Measurements from ENCODE around the gene LITAFD. TPM values are rescaled to one million over a fixed set of nuclear protein-coding genes. Genes with fewer than 3 reads are reported as not detected.

Gene LITAFD
- total and polyA plus RNA-seq, 10 donors: not detected

- Histone ChIP-seq H3K4me3 (no peak overlapping the region), H3K36me3 (peaks cover 0 to 7% (median 4%) of the 10 kb centered on the region in 6 donors), H3K4me1 (peaks cover 25 to 98% (median 58%) of the 10 kb centered on the region in 6 donors), H3K27me3 (replicated peaks in 1 of 7) (no peaks in the 10 kb centered on the region), H3K9me3 (no peaks in the 10 kb centered on the region), H3K27ac (no peak overlapping the region)
- no peak for TF ChIP-seq POLR2A (IDR thresholded peaks at IDR 0.05)
- TF ChIP-seq POLR2AphosphoS5 (IDR thresholded peaks at IDR 0.05): no peak
- TF ChIP-seq CTCF (IDR thresholded peaks at IDR 0.05 in 8 of 11, conservative IDR thresholded peaks at IDR 0.05 in 3 of 11): no peak
- no peak for DNase-seq
- intact Hi-C loops (cut with DNase I; ENCODE audit: low total_unique reads): no loop called here
- 79 to 86% (median 85%) methylated on average over 6 of the region's 6 CpGs for WGBS, 5 donors
These were observed 52.5 kb downstream of the LITAFD start for GRCh38 chr16:8934601-8935000.

Other genes with a start within 250 kb of the LITAFD start
- gene ABAT, start 207.7 kb upstream of the LITAFD start, total RNA-seq: 10 to 100 TPM in 2 of 7 donors, 1 to 10 TPM in 5; 6.2 to 13.5 (median 9.0) TPM
- gene ABAT, start 207.7 kb upstream of the LITAFD start, polyA plus RNA-seq: 1 to 10 TPM; 3.9 to 6.2 (median 5.1) TPM
- gene TMEM186, start 84.7 kb upstream of the LITAFD start, total RNA-seq: 10 to 100 TPM in 1 of 7 donors, 1 to 10 TPM in 6; 5.8 to 12.1 (median 8.1) TPM
- 10 to 100 TPM; 10.3 to 13.3 (median 11.3) TPM for gene TMEM186, start 84.7 kb upstream of the LITAFD start, polyA plus RNA-seq
- gene PMM2, start 84.5 kb upstream of the LITAFD start, total RNA-seq: 10 to 100 TPM; 26.5 to 38.8 (median 33.6) TPM
- gene PMM2, start 84.5 kb upstream of the LITAFD start, polyA plus RNA-seq: 10 to 100 TPM; 13.0 to 14.4 (median 13.2) TPM
- 10 to 100 TPM; 45.5 to 75.2 (median 53.2) TPM for gene CARHSP1, start 13.3 kb upstream of the LITAFD start, total RNA-seq
- 10 to 100 TPM; 42.6 to 98.0 (median 84.2) TPM for gene CARHSP1, start 13.3 kb upstream of the LITAFD start, polyA plus RNA-seq
- gene USP7, start 81.6 kb downstream of the LITAFD start, total RNA-seq: 100 to 1,000 TPM; 102 to 145 (median 128) TPM
- gene USP7, start 81.6 kb downstream of the LITAFD start, polyA plus RNA-seq: 10 to 100 TPM; 26.1 to 34.6 (median 29.6) TPM
- 10 to 100 TPM; 60.0 to 84.1 (median 76.3) TPM for gene HAPSTR1, start 209.3 kb downstream of the LITAFD start, total RNA-seq
- gene HAPSTR1, start 209.3 kb downstream of the LITAFD start, polyA plus RNA-seq: 10 to 100 TPM in 1 of 3 donors, 1 to 10 TPM in 2; 7.3 to 15.0 (median 8.4) TPM

All from spleen (tissue), 11 donors.